ENCODE data around the gene PIGZ.

Gene PIGZ

DNA sequence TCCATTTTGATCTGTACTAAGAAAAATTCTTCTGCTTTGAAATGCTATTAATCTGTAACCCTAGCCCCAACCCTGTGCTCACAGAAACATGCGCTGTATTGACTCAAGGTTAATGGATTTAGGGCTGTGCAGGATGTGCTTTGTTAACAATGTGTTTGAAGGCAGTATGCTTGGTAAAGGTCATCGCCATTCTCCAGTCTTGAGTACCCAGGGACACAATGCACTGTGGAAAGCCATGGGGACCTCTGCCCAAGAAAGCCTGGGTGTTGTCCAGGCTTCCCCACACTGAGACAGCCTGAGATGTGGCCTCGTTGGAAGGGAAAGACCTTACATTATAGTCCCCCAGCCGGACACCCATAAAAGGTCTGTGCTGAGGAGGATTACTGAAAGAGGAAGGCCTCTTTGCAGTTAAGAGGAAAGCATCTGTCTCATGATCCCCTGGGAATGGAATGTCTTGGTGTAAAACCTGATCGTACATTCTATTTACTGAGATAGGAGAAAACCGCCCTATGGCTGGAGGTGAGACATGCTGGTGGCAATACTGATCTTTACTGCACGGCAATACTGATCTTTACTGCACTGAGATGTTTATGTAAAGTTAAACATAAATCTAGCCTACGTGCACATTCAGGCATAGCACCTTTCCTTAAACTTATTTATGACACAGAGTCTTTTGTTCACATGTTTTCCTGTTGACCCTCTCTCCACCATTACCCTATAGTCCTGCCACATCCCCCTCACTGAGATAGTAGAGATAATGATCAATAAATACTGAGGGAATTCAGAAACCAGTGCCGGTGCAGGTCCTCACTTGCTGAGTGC lies 6.3 kb downstream of the PIGZ start:
- Histone ChIP-seq H3K4me3 (ENCODE audit: severe bottlenecking) (no peak overlapping the region), H3K9me3 (ENCODE audit: severe bottlenecking) (no peaks in the 10 kb centered on the region), H3K27me3 (ENCODE audit: insufficient read depth, poor library complexity, severe bottlenecking) (no peaks in the 10 kb centered on the region), H3K36me3 (ENCODE audit: low read depth) (no peaks in the 10 kb centered on the region; the same call in 1 of the 2 replicates), H3K4me1 (ENCODE audit: insufficient read depth, poor library complexity, severe bottlenecking) (no peaks in the 10 kb centered on the region), H3K27ac (ENCODE audit: poor library complexity, severe bottlenecking) (no peak overlapping the region)
- ATAC-seq (ENCODE audit: low read depth) (no peak), DNase-seq (ENCODE audit: low spot score) (no peak)
- TF ChIP-seq, protein P1, sequence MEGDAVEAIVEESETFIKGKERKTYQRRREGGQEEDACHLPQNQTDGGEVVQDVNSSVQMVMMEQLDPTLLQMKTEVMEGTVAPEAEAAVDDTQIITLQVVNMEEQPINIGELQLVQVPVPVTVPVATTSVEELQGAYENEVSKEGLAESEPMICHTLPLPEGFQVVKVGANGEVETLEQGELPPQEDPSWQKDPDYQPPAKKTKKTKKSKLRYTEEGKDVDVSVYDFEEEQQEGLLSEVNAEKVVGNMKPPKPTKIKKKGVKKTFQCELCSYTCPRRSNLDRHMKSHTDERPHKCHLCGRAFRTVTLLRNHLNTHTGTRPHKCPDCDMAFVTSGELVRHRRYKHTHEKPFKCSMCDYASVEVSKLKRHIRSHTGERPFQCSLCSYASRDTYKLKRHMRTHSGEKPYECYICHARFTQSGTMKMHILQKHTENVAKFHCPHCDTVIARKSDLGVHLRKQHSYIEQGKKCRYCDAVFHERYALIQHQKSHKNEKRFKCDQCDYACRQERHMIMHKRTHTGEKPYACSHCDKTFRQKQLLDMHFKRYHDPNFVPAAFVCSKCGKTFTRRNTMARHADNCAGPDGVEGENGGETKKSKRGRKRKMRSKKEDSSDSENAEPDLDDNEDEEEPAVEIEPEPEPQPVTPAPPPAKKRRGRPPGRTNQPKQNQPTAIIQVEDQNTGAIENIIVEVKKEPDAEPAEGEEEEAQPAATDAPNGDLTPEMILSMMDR (IDR thresholded peaks at IDR 0.05; ENCODE audit: poor library complexity, severe bottlenecking): no peak

- no peak overlapping the region for H3K27ac ChIP-seq (ENCODE audit: poor library complexity, severe bottlenecking)
- TF ChIP-seq, protein P1 (IDR thresholded peaks at IDR 0.05; ENCODE audit: poor library complexity, severe bottlenecking): no peak
- H3K4me3 ChIP-seq (ENCODE audit: severe bottlenecking): no peak overlapping the region
- DNase-seq (ENCODE audit: low spot score): no peak
- H3K4me1 ChIP-seq (ENCODE audit: insufficient read depth, poor library complexity, severe bottlenecking): no peaks in the 10 kb centered on the region
- no peak for ATAC-seq (ENCODE audit: low read depth)
- H3K36me3 ChIP-seq (ENCODE audit: low read depth): no peaks in the 10 kb centered on the region
- no peaks in the 10 kb centered on the region for H3K9me3 ChIP-seq (ENCODE audit: severe bottlenecking)
- no peaks in the 10 kb centered on the region for H3K27me3 ChIP-seq (ENCODE audit: insufficient read depth, poor library complexity, severe bottlenecking)
These were observed 13.8 kb downstream of the PIGZ start for GRCh38 chr3:196954832-196955231.

GRCh38 chr3:196951371-196951770 lies 17.3 kb downstream of the PIGZ start:
- H3K27me3 ChIP-seq (ENCODE audit: insufficient read depth, poor library complexity, severe bottlenecking): no peaks in the 10 kb centered on the region
- no peaks in the 10 kb centered on the region for H3K36me3 ChIP-seq (ENCODE audit: low read depth)
- no peak overlapping the region for H3K4me3 ChIP-seq (ENCODE audit: severe bottlenecking)
- TF ChIP-seq, protein P1 (IDR thresholded peaks at IDR 0.05; ENCODE audit: poor library complexity, severe bottlenecking): no peak
- no peaks in the 10 kb centered on the region for H3K9me3 ChIP-seq (ENCODE audit: severe bottlenecking)
- ATAC-seq (ENCODE audit: low read depth) (no peak), DNase-seq (ENCODE audit: low spot score) (no peak)
- no peak overlapping the region for H3K27ac ChIP-seq (ENCODE audit: poor library complexity, severe bottlenecking)
- no peaks in the 10 kb centered on the region for H3K4me1 ChIP-seq (ENCODE audit: insufficient read depth, poor library complexity, severe bottlenecking)

- TF ChIP-seq, protein P1 (IDR thresholded peaks at IDR 0.05; ENCODE audit: poor library complexity, severe bottlenecking): no peak
- H3K4me3 ChIP-seq (ENCODE audit: severe bottlenecking): no peak overlapping the region
- no peak for DNase-seq (ENCODE audit: low spot score)
- H3K4me1 ChIP-seq (ENCODE audit: insufficient read depth, poor library complexity, severe bottlenecking): no peaks in the 10 kb centered on the region
- H3K9me3 ChIP-seq (ENCODE audit: severe bottlenecking): no peaks in the 10 kb centered on the region
- H3K27ac ChIP-seq (ENCODE audit: poor library complexity, severe bottlenecking): no peak overlapping the region
- no peaks in the 10 kb centered on the region for H3K27me3 ChIP-seq (ENCODE audit: insufficient read depth, poor library complexity, severe bottlenecking)
- no peaks in the 10 kb centered on the region for H3K36me3 ChIP-seq (ENCODE audit: low read depth)
- no peak for ATAC-seq (ENCODE audit: low read depth)
These were observed 18.9 kb downstream of the PIGZ start for GRCh38 chr3:196949750-196950149.

DNA sequence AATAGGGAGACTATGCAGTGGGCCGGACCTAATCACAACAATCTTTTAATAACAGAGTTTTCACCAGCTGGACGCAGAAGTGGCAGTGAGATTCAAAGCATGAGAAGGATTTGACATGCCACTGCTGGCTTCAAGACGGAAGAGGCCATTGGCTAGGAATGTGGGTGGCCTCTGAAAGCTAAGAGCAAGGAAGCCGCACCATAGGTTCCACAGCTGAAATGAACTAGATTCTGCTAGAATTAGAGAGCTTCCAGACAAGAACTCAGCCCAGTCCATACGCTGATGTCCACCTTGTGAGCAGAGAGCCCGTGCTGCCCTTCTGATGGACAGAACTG lies 19.4 kb downstream of the PIGZ start:
- no peaks in the 10 kb centered on the region for H3K27me3 ChIP-seq (ENCODE audit: insufficient read depth, poor library complexity, severe bottlenecking)
- TF ChIP-seq, protein P1 (IDR thresholded peaks at IDR 0.05; ENCODE audit: poor library complexity, severe bottlenecking): no peak
- no peaks in the 10 kb centered on the region for H3K36me3 ChIP-seq (ENCODE audit: low read depth)
- H3K4me3 ChIP-seq (ENCODE audit: severe bottlenecking): no peak overlapping the region
- H3K27ac ChIP-seq (ENCODE audit: poor library complexity, severe bottlenecking): no peak overlapping the region
- ATAC-seq (ENCODE audit: low read depth) (no peak; the same call in 2 of the 3 replicates), DNase-seq (ENCODE audit: low spot score) (no peak)
- no peaks in the 10 kb centered on the region for H3K9me3 ChIP-seq (ENCODE audit: severe bottlenecking)
- no peaks in the 10 kb centered on the region for H3K4me1 ChIP-seq (ENCODE audit: insufficient read depth, poor library complexity, severe bottlenecking)
